Midbrain (tissue), 1 donor: ENCODE results near the gene MAN1A2.

Experiments used
- DNase-seq: peaks from one replicate; lab custom pipeline; 2025; lab: John Stamatoyannopoulos, UW

Gene MAN1A2

GRCh38 chr1:117577191-117577885 lies 210.1 kb downstream of the MAN1A2 start:
- no peak for DNase-seq

- DNase-seq, result no peak
Measured at GRCh38 chr1:117578466-117578865, 211.2 kb downstream of the MAN1A2 start.
